Measurements from ENCODE around the gene SBSN.

Gene SBSN

DNA sequence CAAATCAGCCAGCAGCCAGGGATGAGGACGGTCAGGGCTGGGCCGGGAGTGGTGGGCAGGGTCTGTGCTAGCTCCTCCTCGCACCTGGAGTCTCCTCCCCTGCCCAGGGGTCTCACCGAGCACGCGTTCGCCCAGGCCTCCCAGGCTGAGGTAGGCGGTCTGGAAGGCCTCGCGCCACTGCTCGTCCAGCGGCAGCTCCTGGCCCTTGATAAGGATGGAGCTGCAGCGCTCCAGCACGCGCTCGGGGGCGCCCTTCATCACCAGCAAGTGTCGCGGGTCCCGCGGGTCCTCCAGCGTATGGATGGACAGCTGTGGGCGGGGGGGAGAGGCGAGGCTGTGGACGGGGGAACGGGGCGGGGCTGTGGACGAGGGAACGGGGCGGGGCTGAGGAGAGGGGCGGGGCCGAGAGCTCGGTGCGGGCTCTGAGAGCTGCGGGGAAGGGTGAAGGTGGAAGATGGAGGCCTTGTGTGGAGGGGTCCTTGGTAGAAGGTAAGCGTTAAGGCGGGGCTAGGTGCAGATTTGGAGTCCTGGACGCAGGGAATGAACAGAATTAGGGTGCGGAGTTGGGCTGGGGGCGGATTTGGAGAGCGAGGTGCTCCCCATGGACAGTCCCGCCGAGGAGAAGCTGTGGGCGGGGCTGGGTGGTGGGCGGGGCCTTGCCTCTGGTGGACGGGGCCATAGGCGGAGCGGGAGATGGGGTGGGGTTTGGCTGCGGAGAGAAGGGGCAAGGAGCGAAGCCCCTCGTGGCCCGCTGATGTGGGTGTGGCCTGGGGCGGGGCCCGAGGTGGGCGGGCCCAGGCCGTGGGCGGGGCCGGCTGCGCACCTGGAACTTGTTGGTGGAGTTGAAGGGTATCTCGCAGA lies 29.7 kb upstream of the SBSN start:
- no peak overlapping the region for H3K27ac ChIP-seq
- H3K4me1 ChIP-seq: peaks cover 0 to 12% (median 9%) of the 10 kb centered on the region in 4 donors
- H3K27me3 ChIP-seq: peaks cover 0 to 54% of the 10 kb centered on the region in 2 donors
- TF ChIP-seq, protein P1, sequence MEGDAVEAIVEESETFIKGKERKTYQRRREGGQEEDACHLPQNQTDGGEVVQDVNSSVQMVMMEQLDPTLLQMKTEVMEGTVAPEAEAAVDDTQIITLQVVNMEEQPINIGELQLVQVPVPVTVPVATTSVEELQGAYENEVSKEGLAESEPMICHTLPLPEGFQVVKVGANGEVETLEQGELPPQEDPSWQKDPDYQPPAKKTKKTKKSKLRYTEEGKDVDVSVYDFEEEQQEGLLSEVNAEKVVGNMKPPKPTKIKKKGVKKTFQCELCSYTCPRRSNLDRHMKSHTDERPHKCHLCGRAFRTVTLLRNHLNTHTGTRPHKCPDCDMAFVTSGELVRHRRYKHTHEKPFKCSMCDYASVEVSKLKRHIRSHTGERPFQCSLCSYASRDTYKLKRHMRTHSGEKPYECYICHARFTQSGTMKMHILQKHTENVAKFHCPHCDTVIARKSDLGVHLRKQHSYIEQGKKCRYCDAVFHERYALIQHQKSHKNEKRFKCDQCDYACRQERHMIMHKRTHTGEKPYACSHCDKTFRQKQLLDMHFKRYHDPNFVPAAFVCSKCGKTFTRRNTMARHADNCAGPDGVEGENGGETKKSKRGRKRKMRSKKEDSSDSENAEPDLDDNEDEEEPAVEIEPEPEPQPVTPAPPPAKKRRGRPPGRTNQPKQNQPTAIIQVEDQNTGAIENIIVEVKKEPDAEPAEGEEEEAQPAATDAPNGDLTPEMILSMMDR (IDR thresholded peaks at IDR 0.05): no peak
- H3K4me3 ChIP-seq: peak overlapping the region in 1 of 2 donors; percentile 31
- intact Hi-C loops (cut with DNase I; ENCODE audit: low total_unique reads): no loop called here
- no peaks in the 10 kb centered on the region for H3K36me3 ChIP-seq
- no peaks in the 10 kb centered on the region for H3K9me3 ChIP-seq
- no peak for DNase-seq

DNA sequence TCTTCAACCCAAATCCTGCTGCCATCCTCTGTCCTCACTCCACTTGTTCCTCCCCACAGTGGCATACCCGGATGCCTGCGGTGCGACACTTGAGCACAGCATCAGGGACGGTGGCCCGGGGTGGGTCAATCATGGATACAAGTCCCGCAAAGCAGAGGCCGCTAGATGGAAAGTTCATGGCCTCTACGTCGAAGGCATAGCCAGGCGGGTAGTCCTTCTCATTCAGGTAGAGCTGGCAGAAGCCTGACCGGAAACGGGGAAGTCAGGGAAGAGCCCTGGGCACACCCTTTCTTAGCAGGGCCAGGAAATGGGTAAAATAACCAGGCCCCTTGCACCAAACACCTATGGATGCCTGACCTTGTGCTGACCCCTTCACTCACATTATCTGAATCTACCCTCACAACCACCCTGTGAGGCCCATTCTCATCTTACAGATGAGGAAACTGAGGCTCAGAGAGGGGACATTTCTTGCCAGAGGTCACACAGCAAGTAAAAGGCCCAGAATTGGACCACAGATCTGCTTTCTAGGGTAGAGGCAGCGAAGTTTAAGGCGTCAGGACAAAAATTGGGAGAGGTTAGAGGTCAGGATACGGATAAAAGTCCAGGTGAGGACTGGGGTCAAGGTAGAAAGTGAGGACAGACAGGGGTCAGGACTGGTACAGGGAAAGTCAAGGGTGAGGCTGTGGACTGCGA lies 28.9 kb upstream of the SBSN start:
- Histone ChIP-seq H3K4me3 (no peak overlapping the region), H3K27me3 (peaks cover 0 to 48% of the 10 kb centered on the region in 2 donors), H3K9me3 (no peaks in the 10 kb centered on the region), H3K27ac (no peak overlapping the region), H3K4me1 (peaks cover 0 to 12% (median 9%) of the 10 kb centered on the region in 4 donors), H3K36me3 (no peaks in the 10 kb centered on the region)
- intact Hi-C loops (cut with DNase I; ENCODE audit: low total_unique reads): no loop called here
- no peak for DNase-seq
- TF ChIP-seq, protein P1 (IDR thresholded peaks at IDR 0.05): no peak

DNA sequence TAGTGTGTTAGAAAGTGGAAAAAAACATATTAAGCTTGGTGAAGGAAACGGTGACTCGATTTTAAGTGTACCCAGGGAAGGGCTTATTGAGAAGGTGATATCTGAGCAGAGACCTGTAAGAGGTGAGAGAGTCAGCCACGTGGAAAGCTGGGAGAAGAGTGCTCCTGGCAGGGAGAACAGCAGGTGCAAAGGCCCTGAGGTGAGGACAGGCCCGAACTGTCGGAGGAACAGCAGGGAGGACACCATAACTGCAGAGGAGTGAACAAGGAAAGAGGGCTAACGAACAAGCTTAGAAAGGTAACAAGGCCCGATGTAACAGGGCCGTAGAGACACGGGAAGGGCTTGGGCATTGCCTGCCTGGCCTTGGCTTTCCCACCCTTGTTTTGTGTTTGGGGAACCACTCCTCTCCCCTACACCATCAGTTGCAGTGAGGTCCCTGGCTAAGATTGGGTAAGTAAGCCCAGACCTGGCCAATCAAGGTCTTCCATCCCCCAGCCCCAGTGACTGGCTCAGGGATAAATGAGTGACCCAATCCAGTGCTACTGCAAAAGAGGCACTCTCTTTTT lies 28.0 kb upstream of the SBSN start:
- Histone ChIP-seq H3K9me3 (no peaks in the 10 kb centered on the region), H3K4me1 (peaks cover 0 to 12% (median 9%) of the 10 kb centered on the region in 4 donors), H3K27me3 (peaks cover 0 to 43% of the 10 kb centered on the region in 2 donors), H3K36me3 (no peaks in the 10 kb centered on the region), H3K4me3 (no peak overlapping the region), H3K27ac (no peak overlapping the region)
- intact Hi-C loops (cut with DNase I; ENCODE audit: low total_unique reads): no loop called here
- no peak for DNase-seq
- TF ChIP-seq, protein P1 (IDR thresholded peaks at IDR 0.05): no peak

DNA sequence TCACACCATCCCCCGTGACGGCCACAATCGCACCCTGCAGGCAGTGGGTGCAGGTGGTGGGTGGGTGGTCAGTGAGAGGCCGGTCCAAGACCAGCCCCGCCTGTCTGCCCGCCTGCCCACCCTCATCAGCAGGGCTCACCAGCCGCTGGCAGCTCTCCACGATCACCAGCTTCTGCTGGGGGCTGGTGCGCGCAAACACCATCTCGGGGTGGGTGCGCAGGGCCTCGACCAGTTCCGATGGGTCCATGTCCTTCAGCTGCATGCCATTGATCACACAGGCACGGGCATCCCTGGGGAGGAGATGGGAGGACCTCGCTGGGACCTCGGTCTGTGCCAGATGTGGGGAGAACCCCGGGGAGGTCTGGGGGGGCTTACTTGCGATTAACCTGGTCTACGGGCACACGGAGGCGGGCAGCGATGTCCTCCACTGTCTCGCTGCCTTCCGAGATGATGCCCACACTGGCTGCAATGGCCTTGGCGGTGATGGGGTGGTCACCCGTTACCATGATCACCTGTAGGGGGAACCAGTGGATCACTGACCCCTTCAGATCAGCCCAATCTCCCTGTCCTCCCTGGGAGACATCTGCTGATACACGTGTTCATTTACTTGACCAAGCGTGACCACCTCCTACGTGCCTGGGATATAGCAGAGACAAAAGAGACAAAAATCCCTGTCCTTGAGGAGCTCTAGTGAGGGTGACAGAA lies 27.3 kb upstream of the SBSN start:
- Histone ChIP-seq H3K4me1 (peaks cover 0 to 12% (median 9%) of the 10 kb centered on the region in 4 donors), H3K27ac (no peak overlapping the region), H3K27me3 (peaks cover 0 to 37% of the 10 kb centered on the region in 2 donors), H3K36me3 (peaks cover 0 to under 1% (median 0%) of the 10 kb centered on the region in 3 donors), H3K4me3 (no peak overlapping the region), H3K9me3 (no peaks in the 10 kb centered on the region)
- no peak for DNase-seq
- TF ChIP-seq, protein P1 (IDR thresholded peaks at IDR 0.05): no peak
- intact Hi-C loops (cut with DNase I; ENCODE audit: low total_unique reads): no loop called here

DNA sequence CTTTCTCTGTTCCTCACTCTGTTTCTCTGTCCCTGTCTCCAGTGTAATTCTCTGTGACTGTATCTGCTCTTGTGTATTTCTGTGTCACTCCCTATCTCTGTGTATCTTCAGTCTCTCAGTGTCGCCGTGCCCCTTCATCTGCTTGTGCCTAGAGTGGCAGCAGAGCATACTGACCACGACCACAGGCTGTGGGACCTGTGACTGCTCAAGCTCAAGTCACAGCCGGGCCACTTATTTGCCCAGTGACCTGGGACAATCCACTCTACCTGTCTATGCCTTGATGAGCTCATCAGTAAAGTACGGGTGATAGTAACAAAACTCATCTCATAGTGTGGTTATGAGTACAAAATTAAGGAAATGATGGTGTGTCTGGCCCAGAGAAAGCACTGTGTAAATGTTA lies 26.0 kb upstream of the SBSN start:
- H3K36me3 ChIP-seq: peaks cover 0 to 6% (median 0%) of the 10 kb centered on the region in 3 donors
- TF ChIP-seq, protein P1 (IDR thresholded peaks at IDR 0.05): no peak
- no peaks in the 10 kb centered on the region for H3K9me3 ChIP-seq
- intact Hi-C loops (cut with DNase I; ENCODE audit: low total_unique reads): no loop called here
- no peak overlapping the region for H3K4me3 ChIP-seq
- H3K4me1 ChIP-seq: peaks cover 0 to 12% (median 9%) of the 10 kb centered on the region in 4 donors
- H3K27ac ChIP-seq: no peak overlapping the region
- DNase-seq: no peak
- H3K27me3 ChIP-seq: peaks cover 0 to 23% of the 10 kb centered on the region in 2 donors

Measured in tibial artery (tissue), 4 donors.